Astrocyte (in vitro differentiated cells and primary cell): Measurements from ENCODE around the gene KAT2A. TPM values are rescaled to one million over a fixed set of nuclear protein-coding genes. Genes with fewer than 3 reads are reported as not detected.

Source experiments
- DNase-seq: peaks from one replicate; pipeline ENCODE4 v3.0.0-alpha.2; 2010; ENCODE audit warnings: low read depth
- FAIRE-seq: peaks from 2 replicates; lab custom pipeline; 2011; peaks lifted over from hg19 to GRCh38; lab: Jason Lieb, UNC
- H2AFZ ChIP-seq: 2 replicates; pipeline ENCODE4 v1.6.0; 2012; ENCODE audit warnings: low read depth, low read length, inconsistent platforms
- H3K27ac ChIP-seq: 2 replicates; pipeline ENCODE4 v1.5.1; 2011; ENCODE audit warnings: low read depth, low read length, inconsistent platforms
- H3K27me3 ChIP-seq: 2 replicates; pipeline ENCODE4 v1.6.0; 2011; ENCODE audit warnings: low read length, inconsistent platforms; ENCODE audit not compliant: insufficient read depth
- H3K36me3 ChIP-seq: 2 replicates; pipeline ENCODE4 v1.5.1; 2011; ENCODE audit warnings: low read length, inconsistent platforms; ENCODE audit not compliant: insufficient read depth
- H3K4me1 ChIP-seq: 2 replicates; pipeline ENCODE4 v1.5.1; 2011; ENCODE audit warnings: low read length, inconsistent platforms; ENCODE audit not compliant: insufficient read depth
- H3K4me2 ChIP-seq: 2 replicates; pipeline ENCODE4 v1.6.0; 2012; ENCODE audit warnings: low read length, inconsistent platforms
- H3K4me3 ChIP-seq: 2 replicates; pipeline ENCODE4 v1.5.1; 2011; ENCODE audit warnings: low read depth, mild to moderate bottlenecking, low read length, inconsistent platforms; ENCODE audit not compliant: insufficient read depth
- H3K79me2 ChIP-seq: 2 replicates; pipeline ENCODE4 v1.6.0; 2012; ENCODE audit warnings: mild to moderate bottlenecking, low read length, inconsistent platforms; ENCODE audit not compliant: insufficient read depth
- H3K9ac ChIP-seq: 2 replicates; pipeline ENCODE4 v1.6.0; 2012; ENCODE audit warnings: mild to moderate bottlenecking, low read length, inconsistent platforms
- H3K9me3 ChIP-seq: 2 replicates; pipeline ENCODE4 v1.5.1; 2012; ENCODE audit warnings: low read depth, mild to moderate bottlenecking, low read length, inconsistent platforms; ENCODE audit not compliant: insufficient read depth
- H4K20me1 ChIP-seq: 2 replicates; pipeline ENCODE4 v1.6.0; 2012; ENCODE audit warnings: low read length, inconsistent platforms; ENCODE audit not compliant: insufficient read depth
- H3K27ac Mint-ChIP-seq: one replicate; pipeline ENCODE4 v1.8.0; 2021; ENCODE audit warnings: mild to moderate bottlenecking, mixed read lengths; ENCODE audit not compliant: unreplicated experiment
- H3K27me3 Mint-ChIP-seq: one replicate; pipeline ENCODE4 v1.8.0; 2021; ENCODE audit warnings: low read depth, mixed read lengths; ENCODE audit not compliant: unreplicated experiment
- H3K36me3 Mint-ChIP-seq: one replicate; pipeline ENCODE4 v1.8.0; 2021; ENCODE audit warnings: low read depth, mixed read lengths; ENCODE audit not compliant: unreplicated experiment
- H3K4me1 Mint-ChIP-seq: one replicate; pipeline ENCODE4 v1.8.0; 2021; ENCODE audit warnings: low read depth, mixed read lengths; ENCODE audit not compliant: unreplicated experiment
- H3K4me3 Mint-ChIP-seq: one replicate; pipeline ENCODE4 v1.8.0; 2021; ENCODE audit warnings: mild to moderate bottlenecking, moderate library complexity, mixed read lengths; ENCODE audit not compliant: unreplicated experiment
- H3K9me3 Mint-ChIP-seq: one replicate; pipeline ENCODE4 v1.8.0; 2021; ENCODE audit warnings: mild to moderate bottlenecking, mixed read lengths; ENCODE audit not compliant: unreplicated experiment
- CTCF ChIP-seq: IDR thresholded peaks from 2 replicates; pipeline ENCODE4 v1.5.1; 2011; ENCODE audit warnings: low read depth, mild to moderate bottlenecking, inconsistent platforms, low read length, moderate library complexity; ENCODE audit not compliant: insufficient read depth
- EZH2 ChIP-seq: IDR thresholded peaks from 2 replicates; pipeline ENCODE4 v1.6.1; 2012; ENCODE audit warnings: mild to moderate bottlenecking, low read length, inconsistent platforms; ENCODE audit not compliant: insufficient read depth
- total RNA-seq: library from RNA; stranded (reverse); gene quantifications from 2 replicates; pipeline ENCODE4 v1.2.1, GENCODE V29; 2021

The KAT2A gene
- total RNA-seq, 1 donor from 2014 or later, result 23.6 TPM

- H3K27ac Mint-ChIP-seq, result peak overlapping the region; percentile 38
- TF ChIP-seq EZH2 (no peak), CTCF (no peak)
- peaks cover 3% of the 10 kb centered on the region for H3K4me1 Mint-ChIP-seq
- Histone ChIP-seq H4K20me1 (peaks cover 10% of the 10 kb centered on the region), H3K9ac (peak overlapping the region; percentile 52), H3K36me3 (no peaks in the 10 kb centered on the region), H3K9me3 (no peaks in the 10 kb centered on the region), H3K4me3 (peak overlapping the region; percentile 26), H3K4me2 (peak overlapping the region; percentile 79), H3K27ac (no peak overlapping the region), H3K27me3 (no peaks in the 10 kb centered on the region), H2AFZ (no peak overlapping the region), H3K79me2 (no peaks in the 10 kb centered on the region), H3K4me1 (peaks cover 4% of the 10 kb centered on the region)
- peaks cover 8% of the 10 kb centered on the region for H3K36me3 Mint-ChIP-seq
- no peaks in the 10 kb centered on the region for H3K9me3 Mint-ChIP-seq
- peak overlapping the region; percentile 79 for H3K4me3 Mint-ChIP-seq
- H3K27me3 Mint-ChIP-seq, result no peaks in the 10 kb centered on the region
- no peak for DNase-seq
- FAIRE-seq, result no peak
Observed at GRCh38 chr17:42120161-42120769, 902 bp downstream of the KAT2A start.

GRCh38 chr17:42119301-42119700, 1.9 kb downstream of the KAT2A start:
- no peak overlapping the region for H3K27ac ChIP-seq
- Mint-ChIP-seq H3K9me3 (no peaks in the 10 kb centered on the region), H3K4me1 (peaks cover 3% of the 10 kb centered on the region), H3K27me3 (no peaks in the 10 kb centered on the region), H3K27ac (no peak overlapping the region), H3K36me3 (peaks cover 8% of the 10 kb centered on the region), H3K4me3 (peak overlapping the region; percentile 34)
- TF ChIP-seq CTCF (no peak), EZH2 (no peak)
- no peak overlapping the region for H2AFZ ChIP-seq
- FAIRE-seq, result no peak
- no peak overlapping the region for H3K4me3 ChIP-seq
- H3K9ac ChIP-seq, result no peak overlapping the region
- H3K36me3 ChIP-seq, result no peaks in the 10 kb centered on the region
- H3K79me2 ChIP-seq, result no peaks in the 10 kb centered on the region
- H3K9me3 ChIP-seq, result no peaks in the 10 kb centered on the region
- no peak for DNase-seq
- peaks cover 4% of the 10 kb centered on the region for H3K4me1 ChIP-seq
- no peak overlapping the region for H3K4me2 ChIP-seq
- H4K20me1 ChIP-seq, result peaks cover 5% of the 10 kb centered on the region
- no peaks in the 10 kb centered on the region for H3K27me3 ChIP-seq

GRCh38 chr17:42118545-42118944, 2.6 kb downstream of the KAT2A start:
- Mint-ChIP-seq H3K27ac (no peak overlapping the region), H3K36me3 (peaks cover 11% of the 10 kb centered on the region), H3K4me1 (peaks cover 3% of the 10 kb centered on the region), H3K9me3 (no peaks in the 10 kb centered on the region), H3K4me3 (peak overlapping the region; percentile 2), H3K27me3 (no peaks in the 10 kb centered on the region)
- no peak overlapping the region for H3K9ac ChIP-seq
- H3K27me3 ChIP-seq, result no peaks in the 10 kb centered on the region
- no peaks in the 10 kb centered on the region for H3K36me3 ChIP-seq
- H3K9me3 ChIP-seq, result no peaks in the 10 kb centered on the region
- no peak overlapping the region for H3K4me3 ChIP-seq
- H2AFZ ChIP-seq, result no peak overlapping the region
- H3K4me1 ChIP-seq, result peaks cover 4% of the 10 kb centered on the region
- no peak overlapping the region for H3K27ac ChIP-seq
- no peaks in the 10 kb centered on the region for H3K79me2 ChIP-seq
- no peak overlapping the region for H3K4me2 ChIP-seq
- FAIRE-seq (no peak), DNase-seq (no peak)
- H4K20me1 ChIP-seq, result peaks cover 3% of the 10 kb centered on the region
- TF ChIP-seq EZH2, result no peak
- peak; percentile 44 for TF ChIP-seq CTCF
